ENCODE data around the gene EDC4.

- no peak for TF ChIP-seq EP300 (IDR thresholded peaks at IDR 0.05; ENCODE audit: low read depth in 2 of 2, low read length in 2 of 2)
- no peak for TF ChIP-seq EP300 (CRISPR knock-in tag; IDR thresholded peaks at IDR 0.05; ENCODE audit: borderline replicate concordance)
- TF ChIP-seq PRDM15 (CRISPR knock-in tag; IDR thresholded peaks at IDR 0.05): no peak
- no peak for TF ChIP-seq CTCF (CRISPR knock-in tag; IDR thresholded peaks at IDR 0.05)
- TF ChIP-seq POLR2A (IDR thresholded peaks at IDR 0.05; ENCODE audit: insufficient read depth in 1 of 2, low read depth in 2 of 2, low read length in 2 of 2): no peak
- TF ChIP-seq MXD4 (CRISPR knock-in tag; IDR thresholded peaks at IDR 0.05): no peak
- no peak for TF ChIP-seq E2F1 (CRISPR knock-in tag; IDR thresholded peaks at IDR 0.05)
- TF ChIP-seq RNF219 (CRISPR knock-in tag; IDR thresholded peaks at IDR 0.05): no peak
These were observed 24.7 kb upstream of the EDC4 start for GRCh38 chr16:67848118-67848517.
